SU-DHL-6 (cell line): ENCODE results near the gene SLC25A48.

Experiments
- H2AFZ ChIP-seq: fragments of 200-600 bp; sonication (generic); 2 replicates; pipeline ENCODE4 v1.6.1; 2014; ENCODE audit warnings: low read depth, mild to moderate bottlenecking, moderate library complexity, mixed read lengths, antibody characterized with exemption, low read length; ENCODE audit not compliant: severe bottlenecking
- H3F3A ChIP-seq: fragments of 200-600 bp; shearing (Covaris generic); 2 replicates; pipeline ENCODE4 v1.6.0; 2016; ENCODE audit warnings: antibody characterized with exemption, mild to moderate bottlenecking; ENCODE audit not compliant: insufficient read depth
- H3K27ac ChIP-seq: fragments of 200-600 bp; sonication (generic); 2 replicates; pipeline ENCODE4 v1.5.1; 2016; ENCODE audit warnings: low read depth, mild to moderate bottlenecking, low read length, moderate library complexity, mixed read lengths
- H3K27me3 ChIP-seq: fragments of 200-600 bp; sonication (generic), shearing (Covaris generic); 2 replicates; pipeline ENCODE4 v1.6.0; 2014; ENCODE audit warnings: mild to moderate bottlenecking, low read length
- H3K36me3 ChIP-seq: fragments of 200-600 bp; sonication (generic); 2 replicates; pipeline ENCODE4 v1.6.1; 2014; ENCODE audit warnings: mild to moderate bottlenecking, low read length, mixed read lengths
- H3K4me2 ChIP-seq: fragments of 300-600, 200-600 bp; shearing (Covaris generic), sonication (generic); 2 replicates; pipeline ENCODE4 v1.6.0; 2014; ENCODE audit warnings: low read length, low read depth, mild to moderate bottlenecking; ENCODE audit not compliant: poor library complexity, severe bottlenecking
- H3K4me3 ChIP-seq: fragments of 200-600 bp; sonication (generic); 2 replicates; pipeline ENCODE4 v1.5.1; 2014; ENCODE audit warnings: antibody characterized with exemption, low read length, mild to moderate bottlenecking, mixed read lengths; ENCODE audit not compliant: insufficient read depth, poor library complexity, severe bottlenecking
- H3K79me2 ChIP-seq: fragments of 200-600 bp; sonication (generic); 2 replicates; pipeline ENCODE4 v1.6.1; 2014; ENCODE audit warnings: mild to moderate bottlenecking, low read length, moderate library complexity; ENCODE audit not compliant: insufficient read depth
- H3K9ac ChIP-seq: fragments of 200-600 bp; sonication (generic); 2 replicates; pipeline ENCODE4 v1.7.0; 2014; ENCODE audit warnings: mild to moderate bottlenecking, low read length
- H3K9me2 ChIP-seq: fragments of 200-600 bp; sonication (generic); replicated peaks from 2 replicates; pipeline ENCODE4 v1.6.1; 2014; ENCODE audit warnings: low read length; ENCODE audit not compliant: insufficient read depth
- H3K9me3 ChIP-seq: fragments of 200-600 bp; sonication (generic); 2 replicates; pipeline ENCODE4 v1.6.1; 2014; ENCODE audit warnings: low read length, mixed read lengths; ENCODE audit not compliant: insufficient read depth
- H4K20me1 ChIP-seq: fragments of 200-600 bp; sonication (generic); 2 replicates; pipeline ENCODE4 v1.6.1; 2014; ENCODE audit warnings: low read depth, mild to moderate bottlenecking, antibody characterized with exemption, low read length, moderate library complexity, mixed read lengths
- EZH2phosphoT487 ChIP-seq: fragments of 200-600 bp; sonication (generic), shearing (Covaris generic); conservative IDR thresholded peaks from 2 replicates; pipeline ENCODE4 v1.6.1; 2018; ENCODE audit warnings: mild to moderate bottlenecking, antibody characterized with exemption, low read length, moderate library complexity, mixed read lengths
- TF ChIP-seq, protein P1 (sequence below): fragments of 200-600 bp; sonication (generic); IDR thresholded peaks from one replicate; pipeline ENCODE4 v1.5.1; 2017; ENCODE audit warnings: antibody characterized with exemption, mild to moderate bottlenecking, low read length, moderate library complexity; ENCODE audit not compliant: insufficient read depth, poor library complexity, severe bottlenecking

Gene SLC25A48

DNA sequence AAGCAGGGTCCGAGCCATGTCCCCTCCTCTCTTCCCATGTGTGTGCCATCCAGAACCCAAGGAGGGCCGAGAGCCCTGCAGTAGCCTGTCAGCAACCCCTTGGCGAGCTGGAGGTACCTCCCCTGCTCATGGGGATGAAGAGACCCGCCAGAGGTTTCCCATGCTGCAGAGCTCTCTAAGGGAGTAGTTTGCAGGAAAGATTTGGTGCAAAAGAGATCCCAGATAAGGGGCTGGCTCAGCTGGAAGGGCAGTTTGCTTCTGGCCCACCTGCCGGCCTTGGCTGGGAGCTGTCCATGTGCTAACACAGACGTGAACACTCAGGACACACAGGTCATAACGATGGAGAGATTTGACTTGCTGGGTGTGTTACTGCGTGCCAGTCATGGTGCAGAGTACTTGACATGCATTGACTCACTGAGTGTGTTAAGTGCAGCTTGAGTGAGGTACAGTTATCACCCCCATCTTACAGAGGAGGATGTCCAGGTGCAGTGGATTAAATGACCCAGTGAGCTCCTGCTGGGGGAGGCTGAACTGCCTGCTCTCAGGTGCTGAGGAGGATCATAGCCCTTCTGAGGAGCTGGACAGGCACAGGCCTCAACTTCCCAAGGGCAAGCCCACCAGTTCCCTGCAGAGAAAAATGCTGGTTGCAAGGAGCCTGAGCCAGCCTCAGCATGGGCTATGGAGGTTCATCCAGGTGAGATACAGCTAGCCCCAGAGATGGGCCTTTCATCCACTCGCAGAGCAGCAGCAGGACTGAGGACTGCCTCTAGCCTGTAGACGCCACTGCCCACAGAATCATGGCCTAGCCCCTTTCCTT is 6.3 kb upstream of the SLC25A48 start:
- no peaks in the 10 kb centered on the region for H3K79me2 ChIP-seq
- no peak overlapping the region for H3K4me3 ChIP-seq
- H3K4me2 ChIP-seq, result no peak overlapping the region
- H3K9me2 ChIP-seq, result no peaks in the 10 kb centered on the region
- H3K9me3 ChIP-seq, result no peaks in the 10 kb centered on the region
- no peaks in the 10 kb centered on the region for H3K27me3 ChIP-seq
- H3K36me3 ChIP-seq, result no peaks in the 10 kb centered on the region
- H2AFZ ChIP-seq, result no peak overlapping the region
- H3F3A ChIP-seq, result no peaks in the 10 kb centered on the region
- H3K27ac ChIP-seq, result no peak overlapping the region
- H4K20me1 ChIP-seq, result no peaks in the 10 kb centered on the region
- H3K9ac ChIP-seq, result no peak overlapping the region
- no peak for TF ChIP-seq EZH2phosphoT487
- TF ChIP-seq, protein P1, sequence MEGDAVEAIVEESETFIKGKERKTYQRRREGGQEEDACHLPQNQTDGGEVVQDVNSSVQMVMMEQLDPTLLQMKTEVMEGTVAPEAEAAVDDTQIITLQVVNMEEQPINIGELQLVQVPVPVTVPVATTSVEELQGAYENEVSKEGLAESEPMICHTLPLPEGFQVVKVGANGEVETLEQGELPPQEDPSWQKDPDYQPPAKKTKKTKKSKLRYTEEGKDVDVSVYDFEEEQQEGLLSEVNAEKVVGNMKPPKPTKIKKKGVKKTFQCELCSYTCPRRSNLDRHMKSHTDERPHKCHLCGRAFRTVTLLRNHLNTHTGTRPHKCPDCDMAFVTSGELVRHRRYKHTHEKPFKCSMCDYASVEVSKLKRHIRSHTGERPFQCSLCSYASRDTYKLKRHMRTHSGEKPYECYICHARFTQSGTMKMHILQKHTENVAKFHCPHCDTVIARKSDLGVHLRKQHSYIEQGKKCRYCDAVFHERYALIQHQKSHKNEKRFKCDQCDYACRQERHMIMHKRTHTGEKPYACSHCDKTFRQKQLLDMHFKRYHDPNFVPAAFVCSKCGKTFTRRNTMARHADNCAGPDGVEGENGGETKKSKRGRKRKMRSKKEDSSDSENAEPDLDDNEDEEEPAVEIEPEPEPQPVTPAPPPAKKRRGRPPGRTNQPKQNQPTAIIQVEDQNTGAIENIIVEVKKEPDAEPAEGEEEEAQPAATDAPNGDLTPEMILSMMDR, result no peak

DNA sequence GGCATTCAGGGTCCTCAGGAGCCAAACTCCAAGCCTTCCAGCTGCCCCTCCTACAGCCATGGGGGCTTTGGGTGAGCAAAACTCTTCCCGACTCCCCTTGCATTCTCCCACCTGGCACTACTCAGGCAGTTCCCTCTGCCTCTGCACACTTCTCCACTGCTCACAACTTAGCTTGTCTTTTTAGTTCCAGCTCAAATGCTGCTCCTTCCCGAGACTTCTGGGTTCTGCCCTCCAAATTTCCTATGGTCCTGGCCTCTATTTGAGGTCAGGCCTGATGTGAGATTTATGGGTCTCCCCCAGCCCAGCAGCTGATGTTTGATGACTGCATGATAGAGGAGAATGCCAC is 5.7 kb upstream of the SLC25A48 start:
- Histone ChIP-seq H3K27me3 (no peaks in the 10 kb centered on the region), H4K20me1 (no peaks in the 10 kb centered on the region)

DNA sequence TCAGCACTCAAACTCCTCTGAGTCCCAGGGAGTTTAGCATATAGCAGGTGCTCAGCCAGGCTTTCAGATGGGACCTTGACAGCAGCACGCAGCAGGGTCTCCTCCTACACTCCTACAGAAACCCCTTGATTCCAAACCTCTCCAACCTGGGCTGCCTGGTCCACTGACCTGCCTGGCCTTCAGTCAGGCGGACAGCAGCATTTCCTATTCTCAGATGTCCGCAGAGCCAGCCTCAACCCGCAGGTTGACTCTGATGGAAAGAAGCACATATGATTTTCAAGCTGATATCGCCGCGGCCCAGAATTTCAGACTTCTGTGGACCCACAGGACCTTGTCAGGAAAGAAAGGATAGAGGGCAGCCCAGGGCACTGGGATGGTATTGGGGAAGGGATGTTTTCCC is 5.3 kb upstream of the SLC25A48 start:
- H3K27me3 ChIP-seq, result no peaks in the 10 kb centered on the region
- no peak overlapping the region for H3K4me2 ChIP-seq
- H2AFZ ChIP-seq, result no peak overlapping the region
- H3K4me3 ChIP-seq, result no peak overlapping the region
- no peaks in the 10 kb centered on the region for H3K36me3 ChIP-seq
- H3K27ac ChIP-seq, result no peak overlapping the region
- H3K9me2 ChIP-seq, result no peaks in the 10 kb centered on the region
- H4K20me1 ChIP-seq, result no peaks in the 10 kb centered on the region
- H3K9me3 ChIP-seq, result no peaks in the 10 kb centered on the region
- H3K9ac ChIP-seq, result no peak overlapping the region
- no peak for TF ChIP-seq EZH2phosphoT487
- TF ChIP-seq, protein P1, result no peak
- H3K79me2 ChIP-seq, result no peaks in the 10 kb centered on the region
- H3F3A ChIP-seq, result no peaks in the 10 kb centered on the region

More for the DNA sequence above, 5.7 kb upstream of the SLC25A48 start:
- no peak overlapping the region for H2AFZ ChIP-seq
- H3K36me3 ChIP-seq, result no peaks in the 10 kb centered on the region
- no peak overlapping the region for H3K4me2 ChIP-seq
- H3F3A ChIP-seq, result no peaks in the 10 kb centered on the region
- H3K4me3 ChIP-seq, result no peak overlapping the region
- no peaks in the 10 kb centered on the region for H3K79me2 ChIP-seq
- H3K9ac ChIP-seq, result no peak overlapping the region
- no peaks in the 10 kb centered on the region for H3K9me3 ChIP-seq
- H3K9me2 ChIP-seq, result no peaks in the 10 kb centered on the region
- no peak overlapping the region for H3K27ac ChIP-seq
- no peak for TF ChIP-seq EZH2phosphoT487
- TF ChIP-seq, protein P1, result no peak
